ENCODE data around the gene LAIR1.
"Not testable (repeated sequence)": the region's sequence is repeated elsewhere in the genome, so short reads cannot be mapped to it uniquely, and the experiment has no call there.

Gene LAIR1

DNA sequence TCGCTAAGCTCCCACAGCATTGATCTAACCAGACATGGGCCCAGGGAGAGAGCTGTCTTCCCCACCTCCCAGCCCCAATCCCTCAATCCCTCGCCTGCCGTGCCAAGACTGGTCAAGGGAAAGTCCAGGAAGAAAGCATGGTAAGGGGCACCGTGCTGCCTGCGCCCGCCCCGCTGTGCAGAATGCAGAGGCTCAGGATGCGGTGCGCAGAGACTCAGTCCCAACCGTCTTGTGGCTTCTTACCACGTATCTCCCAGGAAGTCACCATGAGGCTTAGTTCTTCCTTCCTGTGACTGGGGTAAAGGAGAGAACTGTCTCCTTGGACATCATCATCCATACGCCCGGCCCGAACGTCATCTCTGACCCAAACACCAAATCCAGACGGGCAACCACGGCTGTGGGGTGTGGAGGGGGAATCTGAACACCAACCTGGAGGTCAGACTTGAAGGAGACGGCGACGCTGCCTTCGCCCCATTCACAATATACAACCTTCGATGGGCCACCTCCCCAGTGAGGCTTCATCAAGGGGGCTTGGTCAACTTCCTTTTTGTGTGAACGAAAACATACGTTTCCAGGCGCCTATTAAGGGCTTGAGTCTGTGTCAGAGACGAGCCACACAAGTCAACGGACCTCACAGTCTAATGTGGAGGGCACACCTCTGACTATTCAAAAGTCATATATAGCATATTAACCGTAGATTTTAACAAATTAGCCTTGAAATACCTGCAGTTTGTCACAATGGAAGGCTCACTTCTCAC, 10.6 kb upstream of the LAIR1 start:
- DNase-seq: not testable (repeated sequence)

DNA sequence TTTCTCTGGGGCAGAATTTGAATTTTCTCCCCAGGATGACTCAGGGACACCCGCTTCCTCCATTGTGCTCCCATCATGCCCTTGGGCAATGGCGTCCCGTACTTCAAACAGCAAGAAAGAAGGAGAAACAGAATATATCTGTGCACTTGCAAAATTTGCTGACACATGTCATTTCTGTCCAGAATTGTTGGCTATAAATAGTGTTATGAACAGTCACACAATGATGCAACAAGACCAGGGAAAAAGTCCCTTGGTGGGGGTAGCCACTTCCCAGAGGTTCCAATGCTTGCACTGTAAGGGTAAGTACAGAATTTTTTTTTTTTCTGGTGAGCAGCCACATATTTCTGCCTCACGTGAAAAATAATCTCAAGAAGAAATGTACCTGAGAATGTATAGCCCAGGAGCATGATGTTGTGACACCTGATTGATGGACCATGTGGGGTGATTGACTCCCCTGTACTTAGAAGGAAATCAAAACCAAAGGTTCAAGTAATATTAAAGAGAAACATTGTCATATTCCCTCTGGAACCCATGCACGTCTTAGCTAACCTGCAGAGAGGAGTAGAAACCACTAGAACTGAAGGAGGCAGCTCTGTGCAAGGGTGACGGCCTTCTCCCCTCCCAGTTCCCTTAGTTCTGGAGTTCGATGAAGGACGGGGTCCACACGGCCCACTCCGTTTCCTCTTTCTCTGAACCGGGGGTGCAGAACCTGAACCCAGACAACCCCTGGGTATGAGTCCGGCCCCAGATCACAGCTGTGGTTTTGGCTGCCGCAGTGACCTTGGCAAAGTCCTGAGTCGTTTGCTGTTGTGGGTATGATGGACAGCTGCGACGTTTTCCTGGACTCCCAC, 9.3 kb upstream of the LAIR1 start:
- no peak for DNase-seq

GRCh38 chr19:54371453-54371852, 6.7 kb upstream of the LAIR1 start:
- not testable (repeated sequence) for DNase-seq

DNA sequence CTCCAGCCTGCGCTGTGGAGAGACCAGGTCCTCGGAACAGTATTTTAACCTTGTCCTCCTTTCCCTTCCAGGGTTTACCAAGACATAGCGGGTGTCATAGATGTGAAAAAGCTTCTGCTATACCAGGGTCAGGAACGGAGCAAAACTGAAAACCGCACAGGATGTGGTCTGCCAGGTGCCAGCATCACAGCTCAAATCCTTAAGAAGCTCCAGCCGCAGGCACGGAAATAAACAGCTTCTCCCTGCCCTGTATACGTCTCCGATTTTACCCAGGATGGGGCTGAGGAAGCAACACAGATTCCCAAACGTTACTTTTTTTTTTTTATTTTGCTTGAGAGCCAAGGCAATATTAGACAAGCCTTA, 5.7 kb upstream of the LAIR1 start:
- DNase-seq: not testable (repeated sequence)

DNA sequence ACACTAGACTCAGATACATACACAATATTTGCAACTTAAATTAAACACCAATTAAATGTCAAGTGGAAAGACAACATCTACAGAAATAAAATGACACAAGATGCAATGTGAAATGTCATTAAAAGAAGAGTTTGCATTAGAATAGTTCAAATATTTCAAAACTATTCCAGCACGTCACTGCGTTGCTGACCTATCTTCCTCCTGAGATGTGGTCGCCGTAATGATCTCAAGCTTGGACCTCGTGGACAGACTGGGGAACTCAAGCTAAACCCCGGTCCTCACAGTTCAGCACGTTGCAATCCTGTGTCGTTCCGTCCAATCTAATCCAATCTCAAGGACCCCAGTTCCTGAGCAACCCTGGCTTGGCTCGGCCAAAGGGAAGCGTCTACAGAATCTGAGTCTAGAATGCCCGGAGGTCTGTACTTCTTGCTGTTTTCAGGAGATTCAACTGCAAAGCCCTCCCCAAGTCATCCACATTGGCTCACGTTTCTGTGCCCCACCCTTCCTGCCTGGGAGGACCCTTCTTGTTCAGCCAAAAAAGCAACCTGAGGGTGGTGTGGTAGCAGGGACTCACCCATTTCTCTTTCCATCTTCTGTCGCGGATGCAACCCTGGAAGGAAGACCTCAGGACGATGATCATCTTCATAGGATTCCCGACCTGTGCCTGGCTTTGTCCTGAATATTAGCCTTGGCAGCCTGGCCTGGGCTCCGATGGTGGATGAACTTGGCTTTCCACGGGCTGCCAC, 5.1 kb upstream of the LAIR1 start:
- not testable (repeated sequence) for DNase-seq

- no peak for DNase-seq
Measured at GRCh38 chr19:54369082-54369687, 4.5 kb upstream of the LAIR1 start.

GRCh38 chr19:54366811-54367210, 2.1 kb upstream of the LAIR1 start:
- no peak for DNase-seq

DNA sequence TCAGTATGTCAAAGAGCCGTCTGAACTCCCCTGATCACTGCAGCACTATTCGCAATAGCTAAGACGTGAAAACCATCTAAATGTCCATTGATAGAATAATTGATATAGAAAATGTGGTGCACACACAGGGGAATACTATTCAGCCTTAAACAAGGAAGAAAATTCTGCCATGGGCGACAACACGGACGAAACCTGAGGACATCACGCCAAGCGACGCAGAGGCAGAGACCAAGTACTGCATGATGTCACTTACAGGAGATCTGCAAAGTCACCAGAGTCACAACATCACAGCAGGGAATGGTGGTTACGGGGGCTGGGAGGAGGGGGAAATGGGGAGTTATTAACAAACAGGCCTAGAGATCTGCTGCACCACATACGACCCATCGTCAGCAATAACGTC, 1.1 kb upstream of the LAIR1 start:
- DNase-seq: not testable (repeated sequence)

GRCh38 chr19:54361680-54362422, 2.9 kb downstream of the LAIR1 start:
- DNase-seq: not testable (repeated sequence)

DNA sequence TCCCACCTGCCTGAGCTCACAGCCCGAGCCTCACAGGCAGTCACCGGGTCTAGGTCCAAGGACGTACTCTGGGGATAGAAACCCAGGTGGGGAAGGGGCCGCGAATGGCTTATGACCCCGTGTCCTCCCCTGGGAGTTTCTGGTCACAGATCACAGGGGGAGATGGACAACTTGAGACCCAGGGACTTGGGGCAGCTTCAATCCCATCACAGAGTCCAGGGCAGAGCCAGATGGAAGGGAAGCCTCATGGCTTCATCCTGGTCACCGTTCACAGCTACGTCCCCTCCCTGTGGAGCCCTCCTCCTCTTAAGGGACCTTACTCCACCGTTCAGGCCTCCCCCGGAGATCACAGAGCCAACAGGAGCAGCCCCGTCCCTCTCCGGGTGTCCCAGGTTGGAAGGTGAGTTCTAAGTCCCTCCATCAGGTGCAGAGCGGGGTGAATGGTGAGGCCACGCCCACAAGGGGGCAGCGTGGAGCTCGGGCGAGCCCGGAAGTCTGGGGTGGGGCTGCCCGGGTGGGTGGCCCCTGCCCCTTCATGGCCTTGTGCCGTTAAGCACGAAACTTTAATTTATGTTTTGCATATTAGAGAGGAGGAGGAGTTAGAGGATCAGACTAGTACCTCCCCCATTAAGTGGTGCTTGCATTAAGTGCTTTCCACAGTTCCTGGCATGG, 5.4 kb downstream of the LAIR1 start:
- not testable (repeated sequence) for DNase-seq

DNA sequence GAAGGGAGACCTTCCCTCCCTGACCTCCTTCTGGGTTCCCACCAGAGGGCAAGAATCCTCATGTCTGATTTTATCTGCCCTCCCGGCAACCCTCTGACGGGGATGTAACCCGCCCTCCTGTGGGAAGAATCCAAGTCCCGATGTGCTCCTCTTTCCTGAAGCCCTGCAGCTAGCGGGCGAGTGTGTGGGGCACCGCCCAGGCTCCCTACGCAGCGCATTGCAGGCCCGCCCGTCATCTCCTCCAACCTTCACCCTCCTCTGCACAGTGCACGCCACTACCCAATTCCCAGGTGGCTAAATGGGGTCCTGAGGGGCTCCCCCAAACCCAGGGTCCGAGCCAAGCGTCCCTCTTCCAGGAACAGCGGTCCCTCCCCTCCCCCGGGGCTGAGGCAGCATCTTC, 7.3 kb downstream of the LAIR1 start:
- DNase-seq: no peak

DNA sequence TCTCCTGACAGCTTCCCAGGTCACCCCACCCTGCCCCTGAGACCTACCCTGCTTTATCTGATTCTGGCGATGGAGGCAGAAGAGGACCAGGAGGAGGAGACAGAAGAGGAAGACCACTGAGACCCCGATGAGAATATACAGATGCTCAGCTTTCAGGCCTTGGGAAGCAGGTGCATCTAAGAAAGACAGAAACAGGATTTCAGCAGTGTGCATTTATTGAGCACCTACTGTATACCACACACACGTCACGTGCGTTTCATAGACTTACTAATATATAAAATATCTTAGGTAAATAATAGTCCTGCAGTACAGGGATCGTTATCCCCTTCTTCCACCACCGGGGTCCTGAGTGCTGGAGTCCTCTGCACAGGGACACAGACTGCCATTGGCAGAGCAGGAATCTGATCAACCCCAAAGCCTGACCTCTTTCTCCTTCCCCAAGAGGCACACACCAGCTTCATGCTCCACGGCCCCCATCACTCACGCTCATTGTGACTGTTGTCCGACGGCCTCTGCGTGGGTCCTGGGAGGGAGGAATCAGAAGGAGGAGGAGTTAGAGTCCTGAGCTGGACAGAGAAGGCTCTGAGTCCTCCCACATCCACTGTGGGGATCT, 8.2 kb downstream of the LAIR1 start:
- DNase-seq: no peak

DNA sequence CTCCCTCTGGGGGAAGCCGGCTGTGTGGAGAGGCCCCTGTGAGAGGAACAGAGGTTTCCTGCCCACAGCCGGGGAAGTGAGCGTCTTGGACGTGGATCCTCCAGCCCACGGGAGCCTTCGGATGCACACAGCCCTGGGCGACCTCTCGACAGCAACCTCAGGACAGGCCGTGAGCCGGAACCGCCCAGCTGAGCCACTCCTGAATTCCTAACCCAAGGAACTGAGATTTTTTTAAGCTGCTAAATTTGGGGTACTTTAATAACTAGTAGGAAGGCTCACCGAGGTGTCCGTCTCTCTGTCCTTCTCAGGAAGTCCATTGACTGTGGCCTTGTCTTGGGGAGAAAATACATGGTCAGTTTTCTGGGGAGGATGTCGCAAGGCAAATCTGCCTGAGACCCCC, 9.1 kb downstream of the LAIR1 start:
- no peak for DNase-seq

DNA sequence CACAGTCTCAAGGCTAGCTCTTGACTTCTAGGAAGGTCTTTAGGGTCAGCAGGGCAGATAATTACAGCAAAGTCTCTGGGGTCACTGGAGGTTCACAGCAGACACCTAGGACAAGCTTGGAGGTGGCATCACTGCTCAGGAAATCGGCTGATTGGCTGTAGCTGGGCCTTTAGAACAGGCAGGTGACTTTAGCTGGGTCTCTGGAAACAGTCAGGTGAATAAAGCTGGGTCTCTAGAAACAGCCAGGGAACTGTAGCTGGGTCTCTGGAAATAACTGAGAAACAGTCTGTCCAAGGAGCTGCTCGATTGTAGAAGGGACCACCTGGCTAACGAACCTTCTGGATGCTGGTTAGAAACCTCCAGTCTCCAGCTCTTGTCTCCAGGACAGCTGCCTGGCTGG, 10.0 kb downstream of the LAIR1 start:
- no peak for DNase-seq

DNA sequence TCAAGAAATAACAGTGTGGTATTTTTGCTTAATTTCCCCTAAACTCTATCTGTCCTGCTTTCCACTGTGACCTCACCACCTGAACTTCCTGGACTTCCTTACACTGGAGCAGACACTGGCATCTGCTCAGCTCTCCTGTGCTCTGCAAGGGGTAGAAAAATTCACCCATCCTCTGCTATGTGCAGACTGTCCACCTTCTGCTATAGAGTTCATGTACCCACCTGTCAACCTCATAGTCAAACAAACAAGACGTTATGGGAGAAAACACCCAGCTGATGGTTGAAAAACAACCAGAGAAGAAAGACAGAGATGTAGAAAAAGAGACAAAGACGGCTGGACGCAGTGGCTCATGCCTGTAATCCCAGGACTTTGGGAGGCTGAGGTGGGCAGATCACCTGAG, 12.2 kb downstream of the LAIR1 start:
- no peak for DNase-seq

- no peak for DNase-seq
Measured at GRCh38 chr19:54352041-54352440, 12.7 kb downstream of the LAIR1 start.

DNA sequence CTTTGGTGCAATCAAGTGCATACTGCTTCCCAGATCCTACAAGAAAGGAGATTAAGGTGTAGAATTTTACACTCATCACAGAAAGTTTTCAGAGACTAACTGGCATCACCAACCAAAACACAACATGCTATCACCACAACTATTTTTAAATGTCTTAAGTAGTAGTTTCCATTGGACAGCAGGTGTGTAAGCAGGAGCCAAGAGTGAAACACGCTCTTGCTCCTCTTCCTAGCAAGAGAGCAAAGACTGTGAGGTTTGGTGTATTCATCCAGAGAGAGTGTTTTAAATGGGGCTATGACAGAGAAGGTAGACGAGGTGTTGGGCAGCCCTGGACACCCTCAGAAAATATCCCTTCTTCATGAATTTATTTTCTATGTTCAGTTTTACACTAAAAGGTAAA, 13.3 kb downstream of the LAIR1 start:
- DNase-seq: no peak

GRCh38 chr19:54345938-54346386, 18.8 kb downstream of the LAIR1 start:
- DNase-seq: no peak

GRCh38 chr19:54343868-54344267, 20.9 kb downstream of the LAIR1 start:
- no peak for DNase-seq

DNA sequence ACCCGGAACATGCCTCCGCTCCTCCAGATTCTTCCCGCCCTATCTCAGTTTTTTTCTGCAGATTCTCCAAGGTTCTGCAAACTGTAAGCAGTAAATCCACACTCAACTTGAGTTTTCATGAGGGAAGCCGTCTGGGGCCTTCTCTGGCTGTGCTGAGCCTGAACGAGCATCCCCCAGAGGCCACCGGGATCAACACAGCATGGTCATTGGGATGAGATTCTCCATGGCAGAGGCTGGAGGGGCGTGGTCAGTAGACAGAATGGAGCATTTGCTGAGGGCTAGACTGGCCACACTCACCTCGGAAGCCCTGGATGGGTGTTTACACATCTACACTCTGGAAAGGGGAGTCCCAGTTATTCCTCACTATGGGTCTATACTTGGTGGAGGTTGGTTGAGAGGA, 23.4 kb downstream of the LAIR1 start:
- no peak for DNase-seq

- DNase-seq: no peak
Measured at GRCh38 chr19:54339646-54340358, 24.9 kb downstream of the LAIR1 start.

All from NCI-H187 treated with DMSO at 0.1 percent for 48 hours (cell line).